ENCODE results near the gene FAAH.
A peak's percentile ranks its signal among the peaks of the same experiment; 100 is the strongest.

FAAH gene

DNA sequence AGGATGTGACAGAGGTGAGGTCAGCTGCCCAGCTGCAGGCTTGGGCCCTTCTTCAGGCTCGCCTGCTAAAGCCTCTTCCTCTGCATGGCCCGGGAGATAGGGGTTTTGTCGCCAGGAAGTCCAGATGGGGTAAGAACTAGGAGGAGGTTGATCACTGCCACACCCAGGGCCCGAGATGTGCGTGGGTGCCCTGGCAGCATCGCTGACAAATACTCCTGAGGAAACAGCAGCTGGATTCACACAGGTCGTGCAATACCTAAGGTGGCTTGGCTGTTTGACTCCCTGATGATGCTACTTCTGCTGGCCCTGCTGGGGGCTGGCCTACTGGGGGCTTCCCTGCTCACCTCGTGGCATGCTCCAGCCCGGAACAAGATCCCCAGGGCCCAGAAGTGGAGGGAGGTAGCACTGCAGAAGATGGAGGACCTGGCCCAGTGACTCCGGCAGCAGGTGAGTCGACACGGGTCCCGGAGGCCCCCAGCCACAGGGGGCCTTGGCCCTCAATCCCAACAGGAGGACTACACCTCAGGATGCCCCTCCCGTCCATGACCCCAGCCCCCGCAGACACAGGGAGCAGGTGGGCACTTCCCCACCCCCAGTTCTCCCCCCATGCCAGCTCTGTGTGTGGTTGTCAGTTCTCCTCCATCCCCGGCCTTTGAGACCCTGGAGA lies 29.6 kb downstream of the FAAH start:
- DNase-seq: no peak

DNA sequence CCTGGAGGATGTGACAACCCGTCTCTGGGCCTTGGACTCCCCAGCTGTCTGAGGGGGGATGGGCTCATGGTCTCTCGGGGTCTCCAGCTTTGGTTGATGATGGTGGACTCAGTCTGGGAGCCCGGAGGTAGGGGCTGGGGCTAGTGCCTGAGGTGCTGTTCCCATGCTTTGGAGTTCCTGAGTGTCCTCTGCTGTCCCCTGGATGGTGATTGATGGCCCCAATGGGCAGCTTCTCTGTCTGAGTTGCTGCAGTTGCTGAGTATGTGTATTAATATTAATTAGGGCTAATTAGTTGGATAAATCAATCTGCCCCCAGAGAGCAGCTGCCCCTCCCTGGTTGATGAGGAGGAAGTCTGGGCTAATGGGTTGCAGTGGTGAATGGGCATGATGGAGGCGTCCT lies 30.6 kb downstream of the FAAH start:
- no peak for DNase-seq

DNA sequence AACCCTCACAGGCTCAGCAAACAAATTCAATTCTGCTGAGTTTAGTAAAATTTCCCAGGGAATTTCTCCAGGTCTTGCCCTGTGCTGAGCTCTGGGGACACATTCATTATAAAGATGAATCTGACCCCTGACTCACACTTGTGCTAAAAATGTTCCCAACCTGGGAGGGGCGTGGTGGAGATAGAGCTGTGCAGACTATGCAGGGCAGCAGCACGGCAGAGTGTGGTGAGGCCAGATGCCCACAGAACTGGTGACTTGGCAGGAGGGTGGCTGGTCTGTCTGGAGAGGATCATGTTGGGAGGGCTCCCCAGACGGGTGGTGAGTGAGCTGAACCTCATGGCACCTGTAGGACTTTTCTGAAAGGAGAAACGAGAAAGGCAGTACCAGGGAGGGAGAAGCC lies 31.6 kb downstream of the FAAH start:
- DNase-seq: no peak

DNA sequence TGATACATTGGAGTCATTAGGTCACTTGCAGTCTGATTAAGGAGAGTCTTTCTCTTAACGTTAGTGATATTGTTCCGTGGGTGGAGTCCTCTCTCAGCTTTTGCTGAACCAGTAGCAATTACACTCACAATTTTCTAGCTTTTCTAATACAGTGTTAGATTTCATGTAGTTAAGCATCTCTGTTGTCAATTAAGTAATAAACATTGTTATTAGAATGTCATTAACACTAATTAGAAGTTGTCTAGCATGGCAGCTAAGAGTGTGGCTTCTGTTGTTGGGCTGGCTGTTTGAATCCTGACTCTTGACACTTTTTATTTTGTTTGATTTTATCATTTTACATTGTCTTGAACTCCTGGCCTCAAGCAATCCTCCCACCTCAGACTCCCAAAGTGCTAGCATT lies 33.4 kb downstream of the FAAH start:
- no peak for DNase-seq

DNA sequence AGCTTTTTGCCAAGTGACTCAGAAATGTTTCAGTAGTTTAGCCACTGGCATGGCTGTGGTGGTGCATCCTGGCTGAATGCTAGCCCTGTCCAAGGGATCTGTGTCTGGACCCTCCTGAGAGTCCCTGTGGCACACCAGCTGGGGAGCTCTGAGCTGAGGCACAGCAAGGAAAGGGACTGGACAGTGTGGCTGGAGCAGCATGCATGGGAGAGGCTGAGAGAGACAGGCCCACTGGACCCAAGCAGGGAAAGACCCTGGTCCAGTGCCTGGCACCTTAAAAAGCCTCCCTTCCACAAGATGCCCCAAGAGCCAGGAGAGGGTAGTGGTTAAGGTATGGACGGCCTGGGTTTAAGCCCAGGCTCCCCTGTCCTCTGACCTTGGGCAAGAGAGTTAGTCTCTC lies 35.3 kb downstream of the FAAH start:
- DNase-seq: no peak

DNA sequence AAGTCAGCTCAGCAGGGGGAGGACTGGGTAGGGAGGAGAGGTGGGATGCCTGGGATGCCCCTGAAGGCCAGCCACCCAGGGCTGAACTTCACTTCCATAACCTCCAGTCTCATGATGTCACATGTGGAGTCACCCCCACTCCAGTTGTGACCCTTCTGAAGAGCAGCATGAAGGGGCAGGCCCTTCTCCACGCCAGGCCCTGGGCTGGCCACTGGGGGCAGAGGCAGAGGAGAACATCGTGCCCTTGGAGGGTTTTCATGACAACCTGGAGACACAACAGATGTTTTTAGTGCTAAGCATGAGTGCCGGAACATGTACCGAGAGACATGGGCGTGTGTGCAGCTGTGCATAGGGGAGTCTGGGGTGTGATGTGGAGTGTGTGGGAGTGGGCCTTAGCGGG lies 37.6 kb downstream of the FAAH start:
- DNase-seq: no peak

DNA sequence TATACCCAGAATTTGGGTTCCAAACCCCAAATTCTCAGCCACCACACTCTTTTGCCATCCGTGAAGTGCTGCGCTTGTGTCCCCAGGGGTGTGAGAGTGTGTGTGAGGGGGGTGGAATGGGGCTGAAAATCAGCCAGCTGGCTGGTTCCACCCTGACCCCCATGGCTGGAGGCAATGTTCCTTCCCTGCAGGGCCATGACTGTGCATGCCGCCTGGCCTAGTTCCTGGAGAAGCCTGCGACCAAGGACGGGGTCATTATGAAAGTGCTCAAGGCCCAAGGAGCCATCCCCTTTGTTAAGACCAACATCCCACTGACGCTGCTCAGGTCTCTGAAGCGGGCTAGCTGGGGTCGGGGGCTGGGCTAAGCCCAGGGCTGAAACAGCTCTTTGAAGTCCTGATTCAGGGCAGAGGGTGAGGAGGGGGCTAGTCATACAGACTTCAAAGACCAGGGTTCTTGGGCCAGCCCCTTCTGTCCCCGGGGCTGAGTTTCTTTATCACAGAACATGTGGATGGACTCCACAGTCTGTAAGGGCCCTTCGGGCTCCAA lies 38.7 kb downstream of the FAAH start:
- DNase-seq: no peak

DNA sequence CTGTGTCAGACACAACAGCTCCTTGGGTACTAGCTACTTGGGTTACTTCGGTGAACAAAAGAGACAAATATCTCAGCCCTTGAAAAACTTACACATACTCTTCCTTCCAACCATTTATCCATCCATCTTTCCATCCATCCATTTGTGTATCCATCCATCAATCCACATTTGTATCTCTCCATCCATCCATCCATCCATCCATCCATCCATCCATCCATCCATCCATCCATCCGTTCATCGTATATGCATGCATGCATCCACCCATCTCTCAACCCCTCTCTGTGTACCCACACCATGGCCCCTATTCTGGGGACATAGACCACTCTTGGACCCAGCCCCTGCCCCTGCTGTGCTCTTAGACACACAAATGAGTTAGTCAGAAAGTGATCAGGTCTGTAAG lies 40.2 kb downstream of the FAAH start:
- no peak for DNase-seq

DNA sequence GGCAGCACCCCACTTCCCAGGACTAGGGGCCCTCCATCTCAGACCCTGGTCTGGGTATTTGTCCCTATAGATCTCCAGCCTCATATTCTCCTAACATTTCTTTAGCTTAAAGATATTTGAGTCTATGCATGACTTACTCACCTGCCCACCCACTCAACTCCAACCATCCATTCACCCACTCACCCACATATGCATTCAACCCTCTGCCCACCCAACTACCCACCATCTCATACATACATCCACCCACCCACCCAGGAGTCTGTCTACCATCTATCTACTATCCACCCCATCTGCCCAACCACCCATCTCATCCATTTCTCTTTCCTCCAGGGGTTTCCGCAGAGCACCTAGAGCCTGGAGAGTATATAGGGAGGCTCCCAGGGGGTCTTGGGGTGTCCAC lies 42.7 kb downstream of the FAAH start:
- no peak for DNase-seq

DNA sequence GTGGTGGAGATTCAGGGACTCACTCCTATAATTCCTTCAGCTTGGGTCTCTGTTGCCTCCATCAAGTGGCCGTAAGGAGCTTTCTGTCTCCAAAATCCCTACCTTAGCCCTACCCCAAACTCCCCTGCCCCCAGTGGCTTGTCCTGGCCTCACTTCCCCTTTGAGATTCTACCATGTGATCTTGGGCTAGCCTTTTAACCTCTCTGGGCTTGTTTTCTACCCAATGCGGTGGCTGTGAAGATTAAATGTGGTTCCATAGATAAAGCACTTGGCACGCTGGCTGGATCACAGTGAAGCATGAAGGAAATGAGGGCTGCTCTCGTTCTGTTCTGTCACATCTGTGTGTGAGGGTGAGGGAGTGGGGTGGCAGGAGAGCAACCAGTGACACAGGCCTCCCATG lies 43.6 kb downstream of the FAAH start:
- DNase-seq: no peak

DNA sequence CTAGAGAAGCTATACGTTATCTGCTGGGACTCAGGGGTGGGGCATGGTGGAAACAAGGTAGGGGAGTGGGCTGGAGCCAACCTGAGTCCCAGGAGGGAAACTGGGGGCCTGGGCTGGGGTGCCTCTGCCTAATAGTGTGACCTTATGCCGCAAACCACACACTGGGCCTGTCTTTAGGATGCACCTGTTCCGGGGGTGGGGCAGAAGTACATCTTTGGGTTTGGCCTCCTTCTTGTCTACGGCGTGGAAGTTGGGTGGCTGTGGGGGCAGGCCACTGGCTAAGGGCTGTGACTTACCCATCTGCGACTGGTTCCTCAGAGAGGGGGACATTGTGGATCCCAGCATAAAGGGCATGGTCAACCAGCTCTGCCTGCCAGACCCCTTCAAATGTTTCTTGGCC lies 44.2 kb downstream of the FAAH start:
- no peak for DNase-seq

DNA sequence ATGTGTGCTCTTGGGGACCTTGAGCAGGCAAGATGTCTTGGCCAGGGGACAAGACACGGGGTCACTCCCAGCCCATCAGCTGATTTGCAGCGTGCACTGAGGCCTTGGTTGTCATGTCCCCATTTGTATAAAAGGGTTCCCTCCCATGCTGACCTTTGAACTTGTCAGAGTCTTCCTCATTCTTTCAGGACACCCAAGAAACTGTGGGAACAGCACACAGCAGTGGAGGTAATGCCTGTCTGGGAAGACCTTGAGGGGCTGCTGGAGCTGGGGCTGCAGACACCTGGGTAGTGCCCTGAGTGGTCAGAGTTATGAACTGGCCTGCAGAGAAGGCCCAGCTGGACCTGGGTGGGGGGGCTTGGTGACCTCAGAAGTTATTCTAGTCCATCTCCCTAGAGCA lies 46.4 kb downstream of the FAAH start:
- no peak for DNase-seq

DNA sequence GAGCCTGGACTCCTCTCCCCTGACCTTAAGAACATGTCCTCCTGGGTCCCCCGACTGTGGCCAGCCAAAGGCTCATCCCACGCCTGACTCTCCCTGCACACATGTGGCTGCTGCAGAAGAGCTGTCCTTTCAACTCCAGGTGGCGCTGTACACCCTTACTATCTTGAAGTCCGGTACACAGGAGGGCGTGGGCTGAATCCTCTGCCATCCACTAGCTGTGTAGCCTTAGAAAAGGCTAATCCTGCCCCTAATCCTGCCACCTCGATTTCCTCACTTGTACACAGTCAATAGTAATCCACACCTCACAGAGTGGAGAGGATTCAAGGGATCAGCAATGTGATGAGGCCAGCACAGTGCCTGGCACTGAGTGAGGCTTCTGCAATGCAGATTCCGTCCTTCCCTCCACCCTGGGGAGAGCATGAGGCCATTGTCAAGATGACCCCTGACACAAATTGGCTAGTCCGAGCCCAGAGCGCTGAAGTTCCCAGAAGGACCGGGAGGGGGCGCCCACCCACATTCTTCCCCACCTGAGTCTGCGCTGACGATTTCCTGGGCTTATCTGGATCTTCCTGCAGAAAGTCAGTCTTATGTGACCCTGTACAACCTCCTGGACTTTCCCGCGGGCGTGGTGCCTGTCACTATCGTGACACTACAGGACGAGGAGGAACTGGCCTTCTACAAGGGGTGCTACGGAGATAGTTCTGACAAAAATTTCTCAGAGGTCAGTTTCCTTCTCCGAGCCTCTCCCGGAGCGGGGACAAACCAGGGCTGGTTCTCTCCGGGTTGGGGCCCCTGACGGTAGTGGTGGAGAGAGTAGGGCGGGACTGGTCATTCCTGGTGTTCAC lies 48.4 kb downstream of the FAAH start:
- DNase-seq: peak; percentile 70

DNA sequence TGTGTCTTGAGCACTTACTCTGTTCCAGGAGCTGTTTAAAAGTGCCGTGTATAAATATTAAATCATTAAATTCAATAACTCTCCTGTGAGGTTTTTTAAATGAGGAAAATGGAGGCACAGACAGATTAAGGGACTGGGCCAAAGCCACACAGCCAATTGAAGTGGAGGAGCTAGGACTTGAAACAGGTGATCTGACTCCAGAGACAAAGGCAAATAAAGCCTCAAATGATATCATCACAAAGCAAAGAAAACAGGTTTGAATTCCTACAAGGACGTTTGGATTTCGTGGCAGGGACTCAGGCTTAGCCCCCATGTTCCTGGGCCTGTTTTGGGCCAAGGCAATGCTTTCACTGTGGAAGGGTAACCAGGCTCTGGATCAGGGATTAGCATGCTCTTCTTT lies 50.3 kb downstream of the FAAH start:
- no peak for DNase-seq

DNA sequence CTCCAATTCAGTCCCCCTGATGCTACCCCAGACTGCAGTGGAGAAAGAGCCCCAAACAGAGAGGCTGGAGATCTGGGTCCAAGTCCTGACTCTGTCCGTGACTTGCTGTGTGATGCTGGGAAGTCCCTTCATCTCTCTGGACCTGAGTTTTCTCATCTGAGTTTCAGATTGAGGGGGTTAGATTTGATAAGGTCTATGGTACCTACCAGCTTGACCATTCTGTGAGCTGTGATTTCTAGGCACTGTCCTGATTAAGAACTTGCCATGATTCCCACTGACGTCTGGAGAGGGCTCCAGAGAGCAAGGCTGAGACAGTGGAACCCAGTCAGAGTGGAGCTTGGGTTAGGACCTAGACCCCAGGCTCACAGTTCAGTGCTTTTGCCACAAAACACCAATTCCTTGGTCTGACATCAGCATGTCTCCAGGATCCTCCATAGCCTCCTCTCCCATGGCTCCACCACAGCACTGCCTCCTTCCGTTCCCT lies 51.7 kb downstream of the FAAH start:
- no peak for DNase-seq

DNA sequence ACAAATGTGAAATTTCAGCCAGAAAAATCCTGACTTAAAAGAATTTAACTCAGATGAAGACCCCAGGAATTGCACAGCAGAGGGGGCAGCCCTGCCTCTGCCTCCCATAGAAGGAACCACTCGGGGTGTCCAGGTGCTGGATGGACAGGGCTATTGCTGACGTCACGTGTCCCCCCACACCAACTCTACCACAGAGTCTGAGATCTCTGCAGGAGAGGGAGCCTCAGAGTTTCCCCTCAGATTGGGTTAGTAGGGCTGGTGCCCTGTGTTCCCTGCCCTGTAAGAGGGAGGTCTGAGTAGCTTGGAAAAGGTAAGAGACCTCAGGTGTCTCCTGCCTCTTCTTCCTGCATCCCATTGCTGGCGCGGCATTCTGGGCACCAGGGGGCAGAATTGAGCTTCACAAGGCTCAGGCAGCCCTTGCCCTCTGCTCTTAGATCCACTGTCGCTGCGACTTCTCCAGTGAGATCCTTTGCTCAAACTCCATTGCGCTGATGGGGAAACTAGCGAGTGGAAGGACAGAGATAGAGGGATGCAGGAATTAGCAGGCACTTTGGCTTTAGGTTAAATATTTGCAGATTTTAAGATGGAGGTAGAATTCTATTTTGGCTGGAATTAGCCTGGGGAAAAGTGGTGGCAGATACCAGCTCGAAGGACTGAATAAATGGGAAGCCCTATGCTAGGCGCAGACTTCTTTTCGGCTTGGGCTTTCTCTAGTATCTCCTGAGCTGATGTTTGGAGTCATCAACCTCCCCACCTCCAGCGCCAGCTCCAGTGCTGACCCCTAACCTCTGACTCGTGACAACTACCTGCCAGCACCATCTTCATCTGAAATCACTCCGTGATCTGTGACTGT lies 52.8 kb downstream of the FAAH start:
- peak; percentile 69 for DNase-seq

DNA sequence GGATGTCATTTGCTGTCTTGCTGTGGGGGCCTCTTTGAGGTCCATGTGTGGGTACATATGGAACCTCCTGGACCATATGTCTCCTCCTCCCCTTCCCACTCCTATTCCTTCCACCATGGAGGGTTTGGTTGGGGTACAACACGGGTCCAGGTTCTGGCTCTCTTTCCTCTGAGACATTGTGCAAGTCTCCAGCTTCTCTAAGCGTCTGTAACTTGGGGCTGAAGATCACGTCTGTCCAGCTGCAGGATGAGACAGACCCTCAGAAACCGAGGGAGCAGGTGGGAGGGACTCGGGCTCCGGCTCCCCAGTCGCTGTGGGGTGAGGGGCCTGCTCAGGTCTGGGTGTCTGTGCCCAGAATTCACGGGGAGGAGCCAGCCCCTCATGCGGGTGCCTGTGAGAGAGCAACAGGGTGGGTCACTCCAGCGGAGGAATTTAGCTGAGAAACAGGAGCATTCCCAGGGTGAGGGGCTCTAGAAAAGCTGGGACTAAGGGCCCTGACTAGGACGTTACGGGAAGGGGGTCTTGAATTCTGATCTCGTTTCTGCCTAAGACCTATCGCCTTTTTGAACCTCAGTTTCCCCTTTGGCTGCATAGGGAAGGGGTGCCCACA lies 53.5 kb downstream of the FAAH start:
- DNase-seq: no peak

DNA sequence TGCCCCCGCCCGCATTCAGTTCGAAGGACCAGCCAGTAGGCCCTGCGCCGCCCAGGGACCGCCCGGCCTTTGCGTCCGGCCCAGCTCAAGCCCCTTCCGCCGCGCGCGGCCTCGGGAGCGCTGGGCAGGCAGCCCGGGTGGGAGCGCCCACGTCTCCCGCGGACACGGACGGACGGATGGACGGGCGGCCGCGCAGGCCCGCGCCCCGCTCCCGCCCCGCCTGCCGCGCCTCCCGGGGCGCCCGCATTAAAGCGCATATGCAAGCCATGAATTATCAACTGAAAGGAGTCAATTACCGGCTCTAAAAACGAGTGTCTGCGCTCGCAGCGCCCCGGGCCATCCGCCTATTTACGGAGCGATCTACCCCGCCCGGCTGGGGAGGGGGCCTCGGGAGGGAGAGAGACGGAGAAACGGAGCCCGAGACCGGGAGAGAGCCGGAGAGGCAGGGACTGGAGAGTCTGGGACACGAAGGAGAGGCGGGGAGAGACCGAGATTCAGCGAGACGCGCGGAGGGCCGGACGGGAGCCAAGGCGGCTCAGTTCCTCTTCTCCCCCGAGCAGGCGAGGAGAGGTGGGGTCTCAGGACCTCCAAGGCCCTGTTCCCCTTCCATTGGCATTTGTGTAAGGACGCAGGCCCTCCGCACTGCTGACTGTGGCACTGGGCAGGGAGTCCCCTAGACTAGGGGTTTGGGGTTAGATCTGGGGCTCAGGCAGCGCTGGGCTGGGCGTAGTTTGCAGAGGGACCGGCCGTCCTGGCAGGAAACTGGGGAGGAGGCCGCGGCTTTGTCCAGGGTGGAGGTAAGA lies 54.2 kb downstream of the FAAH start:
- no peak for DNase-seq

DNA sequence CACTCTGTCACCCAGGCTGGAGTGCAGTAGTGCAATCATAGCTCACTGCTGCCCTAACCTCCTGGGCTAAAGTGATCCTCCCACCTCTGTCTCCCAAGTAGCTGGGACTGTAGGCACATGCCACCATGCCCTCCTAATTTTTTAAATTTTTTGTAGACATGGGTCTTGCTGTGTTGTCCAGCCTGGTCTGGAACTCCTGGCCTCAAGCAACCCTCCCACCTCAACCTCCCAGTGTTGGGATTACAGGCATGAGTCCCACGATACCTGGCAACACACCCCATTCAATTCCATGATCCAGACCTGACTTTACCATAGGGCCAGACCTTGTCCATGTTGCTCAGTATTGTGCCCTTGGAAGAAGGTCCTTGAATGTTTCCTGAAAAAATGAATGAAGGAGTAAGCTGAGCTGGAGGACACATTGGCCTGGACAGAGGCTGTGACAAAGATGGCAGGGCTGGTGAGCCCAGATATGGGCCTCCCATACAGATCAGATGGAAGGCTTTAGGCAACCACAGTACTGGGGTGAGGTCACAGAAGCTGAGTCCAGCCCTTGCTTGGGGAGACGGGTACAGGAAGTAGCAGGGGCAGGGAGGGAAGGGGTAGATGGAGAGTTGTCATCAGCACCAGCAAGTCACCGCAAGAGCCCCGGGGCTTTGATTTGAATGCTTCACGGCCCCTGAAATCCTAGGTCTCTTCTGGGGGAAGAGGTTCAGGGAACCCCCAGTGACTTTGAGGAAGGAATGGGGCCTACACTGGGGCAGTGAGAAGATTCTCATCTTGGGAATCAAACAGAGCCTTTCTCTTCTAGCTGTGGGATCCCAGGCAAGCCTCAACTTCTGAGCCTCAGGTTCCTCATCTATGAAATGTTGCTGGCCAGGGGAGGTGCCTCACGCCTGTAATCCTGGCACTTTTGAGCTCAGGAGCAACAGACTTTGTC lies 55.4 kb downstream of the FAAH start:
- no peak for DNase-seq

DNA sequence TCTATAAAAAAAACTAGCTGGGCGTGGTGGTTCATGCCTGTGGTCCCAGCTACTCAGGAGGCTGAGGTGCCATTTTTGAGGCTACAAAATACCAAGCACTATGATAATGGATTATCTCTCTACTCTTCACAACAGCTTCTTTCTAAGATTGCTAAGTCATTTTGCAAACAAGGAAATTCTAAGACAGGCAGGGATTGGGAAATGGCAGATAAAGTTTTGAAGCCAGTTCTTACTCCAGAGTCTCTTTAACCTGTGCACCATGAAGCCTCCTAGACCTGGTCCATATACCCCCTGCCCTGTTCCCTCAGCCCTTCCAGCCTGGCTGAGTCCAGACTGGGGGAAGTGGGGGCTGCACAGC lies 56.0 kb downstream of the FAAH start:
- no peak for DNase-seq
